Loucy (cell line): Measurements from ENCODE around the gene KRT74.

Experiments
- EZH2phosphoT487 ChIP-seq: fragments of 200-600 bp; IDR thresholded peaks from 2 replicates; pipeline ENCODE4 v1.6.1; 2018; ENCODE audit warnings: antibody characterized with exemption, mild to moderate bottlenecking, moderate library complexity, borderline replicate concordance
- TF ChIP-seq, protein P1 (sequence below): fragments of 200-600 bp; sonication (generic); conservative IDR thresholded peaks from 2 replicates; pipeline ENCODE4 v1.5.1; 2014; ENCODE audit warnings: mild to moderate bottlenecking, antibody characterized with exemption, low read length

DNA sequence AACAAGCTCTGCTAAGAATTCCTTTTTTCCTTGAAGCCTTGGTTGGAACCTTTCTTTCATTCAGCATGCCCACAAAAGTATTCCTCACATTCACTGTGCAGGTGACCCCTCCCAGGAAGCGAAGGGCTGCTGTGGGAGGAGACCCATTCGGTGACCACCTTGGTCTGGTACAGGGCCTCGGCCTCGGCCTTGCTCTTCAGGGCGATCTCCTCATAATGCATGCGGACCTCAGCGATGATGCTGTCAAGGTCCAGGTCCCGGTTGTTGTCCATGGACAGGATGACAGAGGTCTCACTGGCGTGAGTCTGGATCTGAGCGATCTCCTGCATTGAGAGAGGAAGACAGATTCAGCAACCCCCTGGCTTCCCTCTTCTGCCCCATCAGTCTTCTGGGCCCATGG, 3.1 kb downstream of the KRT74 start:
- TF ChIP-seq, protein P1, sequence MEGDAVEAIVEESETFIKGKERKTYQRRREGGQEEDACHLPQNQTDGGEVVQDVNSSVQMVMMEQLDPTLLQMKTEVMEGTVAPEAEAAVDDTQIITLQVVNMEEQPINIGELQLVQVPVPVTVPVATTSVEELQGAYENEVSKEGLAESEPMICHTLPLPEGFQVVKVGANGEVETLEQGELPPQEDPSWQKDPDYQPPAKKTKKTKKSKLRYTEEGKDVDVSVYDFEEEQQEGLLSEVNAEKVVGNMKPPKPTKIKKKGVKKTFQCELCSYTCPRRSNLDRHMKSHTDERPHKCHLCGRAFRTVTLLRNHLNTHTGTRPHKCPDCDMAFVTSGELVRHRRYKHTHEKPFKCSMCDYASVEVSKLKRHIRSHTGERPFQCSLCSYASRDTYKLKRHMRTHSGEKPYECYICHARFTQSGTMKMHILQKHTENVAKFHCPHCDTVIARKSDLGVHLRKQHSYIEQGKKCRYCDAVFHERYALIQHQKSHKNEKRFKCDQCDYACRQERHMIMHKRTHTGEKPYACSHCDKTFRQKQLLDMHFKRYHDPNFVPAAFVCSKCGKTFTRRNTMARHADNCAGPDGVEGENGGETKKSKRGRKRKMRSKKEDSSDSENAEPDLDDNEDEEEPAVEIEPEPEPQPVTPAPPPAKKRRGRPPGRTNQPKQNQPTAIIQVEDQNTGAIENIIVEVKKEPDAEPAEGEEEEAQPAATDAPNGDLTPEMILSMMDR, result no peak
- TF ChIP-seq EZH2phosphoT487, result no peak
